ENCODE measurements around the gene TSGA10.

DNA sequence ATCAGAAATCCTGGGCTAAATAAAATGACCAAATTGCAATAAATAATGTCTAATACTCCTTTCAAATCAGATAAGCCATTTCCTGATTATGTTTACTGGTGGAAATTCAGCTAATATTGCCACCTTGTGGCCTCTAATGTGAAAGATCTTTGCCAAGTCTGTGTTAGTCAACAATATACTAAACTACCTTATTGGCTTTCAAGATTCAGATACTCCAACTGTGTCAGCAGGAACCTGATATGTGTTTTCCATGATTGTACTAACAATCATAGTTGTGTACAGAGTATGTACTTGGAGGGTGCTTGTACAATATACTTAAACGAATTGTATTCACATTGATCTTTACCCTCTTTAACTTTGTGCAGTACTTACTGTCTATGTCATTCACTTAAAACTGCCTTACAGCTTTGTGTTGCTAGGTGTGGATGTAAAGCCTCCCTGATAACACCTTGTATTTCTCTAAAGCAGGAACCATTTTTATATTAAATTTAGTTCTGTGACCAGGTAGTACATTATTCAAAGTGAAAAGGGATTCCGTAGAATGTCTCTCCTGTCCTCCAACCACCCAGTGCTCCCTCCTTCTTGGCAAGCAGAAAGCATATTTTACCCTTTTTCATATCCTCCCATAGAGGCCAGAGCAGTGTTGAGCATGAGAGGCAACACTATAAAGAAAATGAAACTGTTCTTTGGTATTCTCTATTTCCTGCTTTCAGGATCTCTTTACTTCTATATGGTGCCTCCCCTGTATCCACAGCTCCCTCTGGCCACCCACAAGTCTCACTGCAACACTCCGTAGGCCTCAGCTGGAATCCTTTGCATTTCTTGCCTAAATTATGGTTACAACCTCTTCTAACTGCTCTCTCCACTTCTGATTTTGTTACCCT, 88.4 kb downstream of the TSGA10 start:
- TF ChIP-seq, protein P1, sequence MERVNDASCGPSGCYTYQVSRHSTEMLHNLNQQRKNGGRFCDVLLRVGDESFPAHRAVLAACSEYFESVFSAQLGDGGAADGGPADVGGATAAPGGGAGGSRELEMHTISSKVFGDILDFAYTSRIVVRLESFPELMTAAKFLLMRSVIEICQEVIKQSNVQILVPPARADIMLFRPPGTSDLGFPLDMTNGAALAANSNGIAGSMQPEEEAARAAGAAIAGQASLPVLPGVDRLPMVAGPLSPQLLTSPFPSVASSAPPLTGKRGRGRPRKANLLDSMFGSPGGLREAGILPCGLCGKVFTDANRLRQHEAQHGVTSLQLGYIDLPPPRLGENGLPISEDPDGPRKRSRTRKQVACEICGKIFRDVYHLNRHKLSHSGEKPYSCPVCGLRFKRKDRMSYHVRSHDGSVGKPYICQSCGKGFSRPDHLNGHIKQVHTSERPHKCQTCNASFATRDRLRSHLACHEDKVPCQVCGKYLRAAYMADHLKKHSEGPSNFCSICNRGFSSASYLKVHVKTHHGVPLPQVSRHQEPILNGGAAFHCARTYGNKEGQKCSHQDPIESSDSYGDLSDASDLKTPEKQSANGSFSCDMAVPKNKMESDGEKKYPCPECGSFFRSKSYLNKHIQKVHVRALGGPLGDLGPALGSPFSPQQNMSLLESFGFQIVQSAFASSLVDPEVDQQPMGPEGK (CRISPR knock-in tag; IDR thresholded peaks at IDR 0.05; ENCODE audit: borderline replicate concordance): no peak
- TF ChIP-seq ISL1 (CRISPR knock-in tag; IDR thresholded peaks at IDR 0.05) (no peak), OSR1 (CRISPR knock-in tag; IDR thresholded peaks at IDR 0.05) (no peak), CSDC2 (CRISPR knock-in tag; IDR thresholded peaks at IDR 0.05) (no peak), CREB5 (CRISPR knock-in tag; IDR thresholded peaks at IDR 0.05; ENCODE audit: low read depth) (no peak), ZFP3 (CRISPR knock-in tag; IDR thresholded peaks at IDR 0.05) (no peak), TCF4 (CRISPR knock-in tag; IDR thresholded peaks at IDR 0.05; ENCODE audit: borderline replicate concordance) (no peak), ZNF565 (CRISPR knock-in tag; conservative IDR thresholded peaks at IDR 0.05; ENCODE audit: low read depth) (no peak), RARB (CRISPR knock-in tag; IDR thresholded peaks at IDR 0.05) (no peak), PPARA (CRISPR knock-in tag; IDR thresholded peaks at IDR 0.05; ENCODE audit: borderline replicate concordance) (no peak), ARNTL (CRISPR knock-in tag; IDR thresholded peaks at IDR 0.05; ENCODE audit: borderline replicate concordance, low read depth) (no peak), ZFP30 (CRISPR knock-in tag; IDR thresholded peaks at IDR 0.05) (no peak), ESRRG (CRISPR knock-in tag; IDR thresholded peaks at IDR 0.05) (no peak)

All from SK-N-SH treated with all-trans-retinoic acid at 6 μM for 48 hours (cell line).